ENCODE results near the gene RBMS3. TPM values are rescaled to one million over a fixed set of nuclear protein-coding genes. Genes with fewer than 3 reads are reported as not detected.

Gene RBMS3
- total RNA-seq, 3 donors from 2014 or later, result 48.4 to 117 (median 103) TPM

DNA sequence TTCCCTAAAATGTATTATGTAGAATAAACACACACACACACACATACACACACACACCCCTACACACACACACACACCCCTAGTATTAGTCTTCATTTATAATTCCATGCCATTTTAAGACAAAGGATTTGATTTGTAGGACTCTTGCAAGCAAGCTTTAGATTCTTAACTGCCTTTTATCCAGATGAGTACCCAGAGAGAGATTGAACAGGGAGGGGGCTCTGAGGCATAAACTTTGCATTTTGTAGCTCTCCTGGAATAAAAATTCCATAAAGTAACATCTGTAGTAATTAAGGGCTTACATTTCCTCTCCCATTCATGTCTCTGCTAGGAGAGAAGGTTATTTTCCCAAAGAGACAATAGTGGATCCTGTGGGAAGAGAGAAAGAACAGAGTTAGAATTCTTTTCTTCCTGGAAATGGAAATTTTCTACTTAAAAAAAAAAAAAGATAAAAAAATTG, 479.4 kb downstream of the RBMS3 start:
- no peaks in the 10 kb centered on the region for H3K9me3 ChIP-seq
- no peak overlapping the region for H3K4me3 ChIP-seq
- H3K27me3 ChIP-seq, result no peaks in the 10 kb centered on the region
- no peak for TF ChIP-seq POLR2AphosphoS5 (IDR thresholded peaks at IDR 0.05)
- no peak for TF ChIP-seq POLR2A (IDR thresholded peaks at IDR 0.05)
- TF ChIP-seq CTCF (IDR thresholded peaks at IDR 0.05), result no peak
- H3K4me1 ChIP-seq, result peaks cover 7 to 17% of the 10 kb centered on the region in 2 donors
- intact Hi-C loops (cut with DNase I; ENCODE audit: low total_unique reads), result no loop called here
- peak overlapping the region; percentile 79 to 91 for H3K27ac ChIP-seq
- DNase-seq (ENCODE audit: low spot score in 2 of 2), result no peak
- no peaks in the 10 kb centered on the region for H3K36me3 ChIP-seq

GRCh38 chr3:29761517-29761916, 480.6 kb downstream of the RBMS3 start:
- DNase-seq (ENCODE audit: low spot score in 2 of 2), result no peak
- H3K27me3 ChIP-seq, result no peaks in the 10 kb centered on the region
- no peaks in the 10 kb centered on the region for H3K9me3 ChIP-seq
- peak overlapping the region in 1 of 2 donors; percentile 29 for H3K27ac ChIP-seq
- no peaks in the 10 kb centered on the region for H3K36me3 ChIP-seq
- intact Hi-C loops (cut with DNase I; ENCODE audit: low total_unique reads), result no loop called here
- TF ChIP-seq POLR2A (IDR thresholded peaks at IDR 0.05), result no peak
- TF ChIP-seq CTCF (IDR thresholded peaks at IDR 0.05), result no peak
- TF ChIP-seq POLR2AphosphoS5 (IDR thresholded peaks at IDR 0.05), result no peak
- H3K4me1 ChIP-seq, result peaks cover 7 to 17% of the 10 kb centered on the region in 2 donors
- H3K4me3 ChIP-seq, result no peak overlapping the region

- intact Hi-C loops (cut with DNase I; ENCODE audit: low total_unique reads), result no loop called here
- H3K4me1 ChIP-seq, result peaks cover 7 to 9% of the 10 kb centered on the region in 2 donors
- no peaks in the 10 kb centered on the region for H3K27me3 ChIP-seq
- H3K9me3 ChIP-seq, result no peaks in the 10 kb centered on the region
- H3K36me3 ChIP-seq, result no peaks in the 10 kb centered on the region
- no peak overlapping the region for H3K27ac ChIP-seq
- TF ChIP-seq CTCF (IDR thresholded peaks at IDR 0.05) (no peak), POLR2A (IDR thresholded peaks at IDR 0.05) (no peak), POLR2AphosphoS5 (IDR thresholded peaks at IDR 0.05) (no peak)
- H3K4me3 ChIP-seq, result no peak overlapping the region
- no peak for DNase-seq (ENCODE audit: low spot score in 2 of 2)
Measured at GRCh38 chr3:29763115-29763514, 482.2 kb downstream of the RBMS3 start.

DNA sequence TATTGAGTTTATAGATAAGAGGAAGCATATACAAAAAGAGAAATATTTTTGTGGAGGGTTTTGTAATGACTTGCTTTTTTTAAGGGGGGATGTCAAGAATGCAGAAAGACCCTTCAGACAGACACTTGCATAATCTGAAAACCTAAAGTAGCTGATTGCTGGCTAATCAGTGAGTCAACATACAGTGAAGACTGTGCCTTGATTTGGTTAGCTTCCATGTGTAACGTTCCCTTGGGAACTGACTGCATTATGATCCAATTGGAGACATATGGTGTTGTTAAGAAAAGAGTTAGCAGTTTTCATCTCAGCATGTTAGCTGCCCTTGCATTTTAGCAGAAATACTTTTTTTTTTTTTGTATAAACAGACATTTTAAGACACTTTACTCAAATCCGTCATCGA, 483.2 kb downstream of the RBMS3 start:
- intact Hi-C loops (cut with DNase I; ENCODE audit: low total_unique reads), result no loop called here
- no peaks in the 10 kb centered on the region for H3K36me3 ChIP-seq
- no peaks in the 10 kb centered on the region for H3K9me3 ChIP-seq
- DNase-seq (ENCODE audit: low spot score in 2 of 2), result no peak
- no peaks in the 10 kb centered on the region for H3K27me3 ChIP-seq
- peaks cover 0 to 7% of the 10 kb centered on the region in 2 donors for H3K4me1 ChIP-seq
- H3K4me3 ChIP-seq, result no peak overlapping the region
- no peak overlapping the region for H3K27ac ChIP-seq
- TF ChIP-seq POLR2A (IDR thresholded peaks at IDR 0.05) (no peak), POLR2AphosphoS5 (IDR thresholded peaks at IDR 0.05) (no peak), CTCF (IDR thresholded peaks at IDR 0.05) (no peak)

GRCh38 chr3:29764603-29765254, 483.9 kb downstream of the RBMS3 start:
- Histone ChIP-seq H3K4me1 (peaks cover 0 to 1% of the 10 kb centered on the region in 2 donors), H3K27me3 (no peaks in the 10 kb centered on the region), H3K27ac (no peak overlapping the region), H3K36me3 (no peaks in the 10 kb centered on the region), H3K4me3 (no peak overlapping the region), H3K9me3 (no peaks in the 10 kb centered on the region)
- TF ChIP-seq POLR2AphosphoS5 (IDR thresholded peaks at IDR 0.05) (no peak), CTCF (IDR thresholded peaks at IDR 0.05) (peak in 2 of 3 donors; percentile 41 to 46)
- intact Hi-C loops (cut with DNase I; ENCODE audit: low total_unique reads), result no loop called here
- no peak for DNase-seq (ENCODE audit: low spot score in 2 of 2)
